ENCODE data around the gene HCN1. TPM values are rescaled to one million over a fixed set of nuclear protein-coding genes. Genes with fewer than 3 reads are reported as not detected.
"Not testable (repeated sequence)": the region's sequence is repeated elsewhere in the genome, so short reads cannot be mapped to it uniquely, and the experiment has no call there.

Gene HCN1
- total and polyA plus RNA-seq, 10 donors: not detected

GRCh38 chr5:45491368-45491767 is 204.8 kb downstream of the HCN1 start:
- no peak for DNase-seq
- Histone ChIP-seq H3K9me3 (peaks cover 0 to 13% (median 0%) of the 10 kb centered on the region in 8 donors), H3K4me3 (no peak overlapping the region), H3K36me3 (no peaks in the 10 kb centered on the region), H3K4me1 (no peaks in the 10 kb centered on the region), H3K27ac (no peak overlapping the region), H3K27me3 (replicated peaks in 1 of 7) (no peaks in the 10 kb centered on the region)
- TF ChIP-seq CTCF (IDR thresholded peaks at IDR 0.05 in 8 of 11, conservative IDR thresholded peaks at IDR 0.05 in 3 of 11) (no peak), POLR2A (IDR thresholded peaks at IDR 0.05) (no peak), POLR2AphosphoS5 (IDR thresholded peaks at IDR 0.05) (no peak)
- intact Hi-C loops (cut with DNase I; ENCODE audit: low total_unique reads): no loop called here
- 88 to 94% (median 91%) methylated on average over 3 of the region's 3 CpGs for WGBS, 5 donors

- 73 to 88% (median 82%) methylated on average over 2 of the region's 2 CpGs for WGBS, 5 donors
- Histone ChIP-seq H3K36me3 (no peaks in the 10 kb centered on the region), H3K9me3 (peaks cover 0 to 28% (median 6%) of the 10 kb centered on the region in 8 donors), H3K27ac (no peak overlapping the region), H3K4me1 (no peaks in the 10 kb centered on the region), H3K27me3 (replicated peaks in 1 of 7) (no peaks in the 10 kb centered on the region), H3K4me3 (no peak overlapping the region)
- no peak for DNase-seq
- no peak for TF ChIP-seq POLR2A (IDR thresholded peaks at IDR 0.05)
- TF ChIP-seq POLR2AphosphoS5 (IDR thresholded peaks at IDR 0.05): no peak
- no peak for TF ChIP-seq CTCF (IDR thresholded peaks at IDR 0.05 in 8 of 11, conservative IDR thresholded peaks at IDR 0.05 in 3 of 11)
- intact Hi-C loops (cut with DNase I; ENCODE audit: low total_unique reads): no loop called here
Observed at GRCh38 chr5:45484781-45485180, 211.4 kb downstream of the HCN1 start.

- no peaks in the 10 kb centered on the region for H3K36me3 ChIP-seq
- no peaks in the 10 kb centered on the region for H3K27me3 ChIP-seq (replicated peaks in 1 of 7)
- WGBS, 5 donors: 46 to 57% (median 53%) methylated on average over 4 of the region's 4 CpGs
- no peak overlapping the region for H3K27ac ChIP-seq
- H3K4me3 ChIP-seq: no peak overlapping the region
- DNase-seq: no peak
- no peak for TF ChIP-seq POLR2A (IDR thresholded peaks at IDR 0.05)
- no peak for TF ChIP-seq POLR2AphosphoS5 (IDR thresholded peaks at IDR 0.05)
- no peak for TF ChIP-seq CTCF (IDR thresholded peaks at IDR 0.05 in 8 of 11, conservative IDR thresholded peaks at IDR 0.05 in 3 of 11)
- intact Hi-C loops (cut with DNase I; ENCODE audit: low total_unique reads): no loop called here
- H3K4me1 ChIP-seq: no peaks in the 10 kb centered on the region
- peaks cover 0 to 15% (median 5%) of the 10 kb centered on the region in 8 donors for H3K9me3 ChIP-seq
Observed at GRCh38 chr5:45454114-45454513, 242.1 kb downstream of the HCN1 start.

GRCh38 chr5:45444856-45445255 is 251.3 kb downstream of the HCN1 start:
- peaks cover 0 to 11% (median 6%) of the 10 kb centered on the region in 8 donors for H3K9me3 ChIP-seq
- DNase-seq; H3K36me3 ChIP-seq; intact Hi-C loops (cut with DNase I; ENCODE audit: low total_unique reads); H3K4me3 ChIP-seq; H3K27me3 ChIP-seq (replicated peaks in 1 of 7); H3K27ac ChIP-seq; H3K4me1 ChIP-seq: not testable (repeated sequence)
- 86 to 94% (median 90%) methylated on average over 13 to 15 of the region's 15 CpGs for WGBS, 5 donors

GRCh38 chr5:45440466-45440865 is 255.7 kb downstream of the HCN1 start:
- H3K4me3 ChIP-seq: no peak overlapping the region
- no peak for TF ChIP-seq POLR2AphosphoS5 (IDR thresholded peaks at IDR 0.05)
- no peak for TF ChIP-seq POLR2A (IDR thresholded peaks at IDR 0.05)
- TF ChIP-seq CTCF (IDR thresholded peaks at IDR 0.05 in 8 of 11, conservative IDR thresholded peaks at IDR 0.05 in 3 of 11): no peak
- 63 to 83% (median 66%) methylated on average over 1 of the region's 1 CpG for WGBS, 5 donors
- no peaks in the 10 kb centered on the region for H3K36me3 ChIP-seq
- no peaks in the 10 kb centered on the region for H3K4me1 ChIP-seq
- no peak overlapping the region for H3K27ac ChIP-seq
- intact Hi-C loops (cut with DNase I; ENCODE audit: low total_unique reads): no loop called here
- DNase-seq: no peak
- peaks cover 0 to 7% (median 2%) of the 10 kb centered on the region in 8 donors for H3K9me3 ChIP-seq
- H3K27me3 ChIP-seq (replicated peaks in 1 of 7): no peaks in the 10 kb centered on the region
